SK-N-SH (cell line): ENCODE measurements around the gene CHST1. TPM values are rescaled to one million over a fixed set of nuclear protein-coding genes. Genes with fewer than 3 reads are reported as not detected.

Experiments used
- CTCF ChIA-PET: fragments of 300-600, 350-600 bp; formaldehyde crosslinking; extraction: SDS; loops from one replicate; lab custom pipeline; 2021; lab: Yijun Ruan, JAX
- POLR2A ChIA-PET: fragments of 350-600 bp; sonication (Branson Sonifier 250); formaldehyde crosslinking; extraction: SDS; loops from one replicate; lab custom pipeline; 2020; ENCODE audit warnings: antibody characterized with exemption, inconsistent platforms; lab: Yijun Ruan, JAX
- DNase-seq: peaks from one replicate; pipeline ENCODE4 v3.0.0; 2012
- H2AFZ ChIP-seq: fragments of 200-600 bp; sonication (generic); 2 replicates; pipeline ENCODE4 v1.8.1; 2016; ENCODE audit warnings: antibody characterized with exemption, mild to moderate bottlenecking, low read depth
- H3F3A ChIP-seq: fragments of 200-600 bp; sonication (generic); replicated peaks from 2 replicates; pipeline ENCODE3; 2016; ENCODE audit warnings: antibody characterized with exemption, mild to moderate bottlenecking; ENCODE audit not compliant: insufficient read depth
- H3K27ac ChIP-seq, 2 experiments: fragments of 200-500 bp in 1 of 2; fragments of 200-600 bp in 1 of 2; sonication (Bioruptor generic) in 1 of 2; sonication (generic), shearing (Covaris generic) in 1 of 2; 2 replicates each; pipeline versions ENCODE4 v1.5.1 to v1.6.1; 2014 to 2016; ENCODE audit warnings: low read depth in 2 of 2, inconsistent platforms in 1 of 2, low read length in 1 of 2, mild to moderate bottlenecking in 1 of 2, mixed read lengths in 1 of 2
- H3K27me3 ChIP-seq: fragments of 200-600 bp; sonication (generic), shearing (Covaris generic); 2 replicates; pipeline ENCODE4 v1.6.1; 2016; ENCODE audit warnings: mixed run types; ENCODE audit not compliant: insufficient read depth
- H3K36me3 ChIP-seq, 2 experiments: fragments of 200-500 bp in 1 of 2; fragments of 200-600 bp in 1 of 2; sonication (Bioruptor generic) in 1 of 2; sonication (generic) in 1 of 2; replicated peaks in 1 of 2; 2 replicates each; pipeline versions ENCODE3 to v1.5.1; 2014 to 2016; ENCODE audit warnings: low read length in 1 of 2, mild to moderate bottlenecking in 1 of 2; ENCODE audit not compliant: insufficient read depth in 2 of 2, control insufficient read depth in 1 of 2
- H3K4me1 ChIP-seq, 2 experiments: fragments of 200-500 bp in 1 of 2; fragments of 200-600 bp in 1 of 2; sonication (Bioruptor generic) in 1 of 2; sonication (generic), shearing (Covaris generic) in 1 of 2; 2 replicates each; pipeline versions ENCODE4 v1.5.1 to v1.6.1; 2014 to 2016; ENCODE audit warnings: low read depth in 1 of 2, low read length in 1 of 2, mixed run types in 1 of 2; ENCODE audit not compliant: insufficient read depth in 2 of 2, control insufficient read depth in 1 of 2
- H3K4me2 ChIP-seq: fragments of 200-600 bp; sonication (generic), shearing (Covaris generic); 2 replicates; pipeline ENCODE4 v1.6.1; 2017; ENCODE audit warnings: mixed run types
- H3K4me3 ChIP-seq, 2 experiments: fragments of 200-500 bp in 1 of 2; fragments of 200-600 bp in 1 of 2; sonication (Bioruptor generic) in 1 of 2; sonication (generic), shearing (Covaris generic) in 1 of 2; 2 replicates each; pipeline versions ENCODE4 v1.5.1 to v1.8.1; 2014 to 2016; ENCODE audit warnings: low read depth in 2 of 2, inconsistent platforms in 1 of 2, low read length in 1 of 2, mild to moderate bottlenecking in 1 of 2, mixed read lengths in 1 of 2, moderate library complexity in 1 of 2
- H3K79me2 ChIP-seq: fragments of 200-600 bp; sonication (generic); 2 replicates; pipeline ENCODE4 v1.8.1; 2017; ENCODE audit warnings: mild to moderate bottlenecking; ENCODE audit not compliant: insufficient read depth
- H3K9ac ChIP-seq: fragments of 200-600 bp; sonication (generic); 2 replicates; pipeline ENCODE4 v1.6.1; 2017; ENCODE audit warnings: mixed run types
- H3K9me2 ChIP-seq: fragments of 200-600 bp; sonication (generic); 2 replicates; pipeline ENCODE4 v1.6.1; 2017; ENCODE audit warnings: mixed run types
- H3K9me3 ChIP-seq: fragments of 200-600 bp; sonication (generic); 2 replicates; pipeline ENCODE4 v1.6.1; 2017; ENCODE audit warnings: mixed run types, mild to moderate bottlenecking, moderate library complexity
- H4K20me1 ChIP-seq: fragments of 200-600 bp; sonication (generic); 2 replicates; pipeline ENCODE4 v1.6.1; 2017; ENCODE audit warnings: mild to moderate bottlenecking, mixed run types; ENCODE audit not compliant: insufficient read depth
- CHD2 ChIP-seq: fragments of 150-350 bp; IDR thresholded peaks from 2 replicates; pipeline ENCODE4 v1.6.1; 2018; ENCODE audit warnings: low read length; ENCODE audit not compliant: partially characterized antibody
- CTCF ChIP-seq: fragments of 200-600 bp; sonication (generic); IDR thresholded peaks from 2 replicates; pipeline ENCODE4 v1.6.1; 2017; ENCODE audit warnings: antibody characterized with exemption, mild to moderate bottlenecking, moderate library complexity
- ELF1 ChIP-seq: IDR thresholded peaks from 2 replicates; pipeline ENCODE4 v1.4.0; 2012
- EZH2phosphoT487 ChIP-seq: fragments of 200-600 bp; sonication (generic); IDR thresholded peaks from 2 replicates; pipeline ENCODE4 v1.6.1; 2017; ENCODE audit warnings: low read depth, mixed run types, mild to moderate bottlenecking, antibody characterized with exemption, moderate library complexity, borderline replicate concordance
- GATA2 ChIP-seq: sonication (generic); formaldehyde crosslinking; IDR thresholded peaks from 2 replicates; pipeline ENCODE4 v1.5.0; 2020; ENCODE audit warnings: mild to moderate bottlenecking, missing genetic modification reagents
- IRF3 ChIP-seq: fragments of 150-350 bp; IDR thresholded peaks from 2 replicates; pipeline ENCODE4 v1.6.1; 2016; ENCODE audit warnings: mild to moderate bottlenecking, low read depth, low read length
- JUND ChIP-seq: IDR thresholded peaks from 2 replicates; pipeline ENCODE4 v1.4.0; 2012
- MAX ChIP-seq: IDR thresholded peaks from 2 replicates; pipeline ENCODE4 v1.4.0; 2012; ENCODE audit warnings: low read depth
- MEF2A ChIP-seq: IDR thresholded peaks from 2 replicates; pipeline ENCODE4 v1.4.0; 2012; ENCODE audit warnings: low read depth, borderline replicate concordance
- NFIC ChIP-seq: IDR thresholded peaks from 2 replicates; pipeline ENCODE4 v1.4.0; 2012; ENCODE audit warnings: borderline replicate concordance
- POLR2AphosphoS5 ChIP-seq: IDR thresholded peaks from 2 replicates; pipeline ENCODE4 v1.6.1; 2012; ENCODE audit warnings: low read depth, low read length
- RCOR1 ChIP-seq: fragments of 150-350 bp; IDR thresholded peaks from 2 replicates; pipeline ENCODE4 v1.6.1; 2017; ENCODE audit warnings: antibody characterized with exemption, low read length
- RFX5 ChIP-seq: IDR thresholded peaks from 2 replicates; pipeline ENCODE4 v1.6.1; 2012; ENCODE audit warnings: mild to moderate bottlenecking, improper control_type of control experiment, low read length
- RXRA ChIP-seq: IDR thresholded peaks from 2 replicates; pipeline ENCODE4 v1.4.0; 2012; ENCODE audit warnings: low read depth, mild to moderate bottlenecking, borderline replicate concordance
- SIN3A ChIP-seq: IDR thresholded peaks from 2 replicates; pipeline ENCODE4 v1.6.1; 2012; ENCODE audit warnings: low read depth, mild to moderate bottlenecking, low read length, moderate library complexity, borderline replicate concordance
- SMC3 ChIP-seq: IDR thresholded peaks from 2 replicates; pipeline ENCODE4 v1.6.1; 2012; ENCODE audit warnings: low read depth, low read length, improper control_type of control experiment
- TCF12 ChIP-seq: IDR thresholded peaks from 2 replicates; pipeline ENCODE4 v1.4.0; 2012
- TEAD4 ChIP-seq: IDR thresholded peaks from 2 replicates; pipeline ENCODE4 v1.4.0; 2012; ENCODE audit warnings: mild to moderate bottlenecking, borderline replicate concordance; ENCODE audit not compliant: insufficient read depth
- USF2 ChIP-seq: fragments of 150-350 bp; IDR thresholded peaks from 2 replicates; pipeline ENCODE4 v1.6.1; 2017; ENCODE audit warnings: antibody characterized with exemption, low read length, low read depth, borderline replicate concordance
- YY1 ChIP-seq: IDR thresholded peaks from 2 replicates; pipeline ENCODE4 v1.4.0; 2012; ENCODE audit warnings: low read depth, mild to moderate bottlenecking
- ZBTB33 ChIP-seq: IDR thresholded peaks from 2 replicates; pipeline ENCODE4 v1.4.0; 2012; ENCODE audit warnings: low read depth, borderline replicate concordance
- WGBS: methylation state at CpG from one replicate; pipeline ENCODE4 v1.1.6; 2017; ENCODE audit warnings: low lambda C conversion rate; 5-methylcytosine and 5-hydroxymethylcytosine counted together
- polyA plus RNA-seq, 3 experiments: library from polyadenylated mRNA; depleted of rRNA; stranded (reverse); fragments of >200 nt; gene quantifications; 2 replicates each; pipeline ENCODE4 v1.2.3, GENCODE V29; 2012

Gene CHST1
- polyA plus RNA-seq, 1 of the 3 experiments (the other 2 are of a cell fraction) = 4.9 TPM

- TF ChIP-seq TEAD4 = no peak
Measured at GRCh38 chr11:45685964-45686537, 20.6 kb upstream of the CHST1 start (continued).

- 47% methylated on average over 5 of the region's 6 CpGs for WGBS
- Histone ChIP-seq H3K4me1 (peaks cover 0 to 17% of the 10 kb centered on the region in 2 experiments; a peak in 2 of 4 replicates), H3K9ac (no peak overlapping the region), H4K20me1 (no peaks in the 10 kb centered on the region), H3K9me3 (no peaks in the 10 kb centered on the region), H3K9me2 (no peaks in the 10 kb centered on the region), H3K27ac (no peak overlapping the region), H3F3A (no peaks in the 10 kb centered on the region), H3K79me2 (no peaks in the 10 kb centered on the region), H3K4me3 (no peak overlapping the region), H2AFZ (no peak overlapping the region), H3K27me3 (peaks cover 15% of the 10 kb centered on the region; the same call in 1 of the 2 replicates), H3K4me2 (no peak overlapping the region), H3K36me3 (no peaks in the 10 kb centered on the region)
- ChIA-PET POLR2A (no interaction called here), CTCF (interaction anchor here (1.0 to 2.6 kb wide), 3 partner anchors 87 to 314 kb away, joined by 3 to 11 read pairs (median 3); no protein-coding TSS in a partner anchor)
- TF ChIP-seq GATA2 (CRISPR knock-in tag) = no peak
- TF ChIP-seq RXRA = no peak
- no peak for TF ChIP-seq EZH2phosphoT487
- no peak for TF ChIP-seq IRF3
- TF ChIP-seq NFIC = no peak
- TF ChIP-seq ELF1 = no peak
- TF ChIP-seq SMC3 = no peak
- TF ChIP-seq MEF2A = no peak
- TF ChIP-seq CTCF = no peak
- TF ChIP-seq MAX = no peak
- no peak for TF ChIP-seq POLR2AphosphoS5
- no peak for TF ChIP-seq RFX5
- no peak for TF ChIP-seq RCOR1
- no peak for TF ChIP-seq ZBTB33
- no peak for TF ChIP-seq SIN3A
- no peak for TF ChIP-seq JUND
- no peak for TF ChIP-seq YY1
- no peak for TF ChIP-seq CHD2
- no peak for TF ChIP-seq TCF12
- no peak for TF ChIP-seq USF2
- DNase-seq = no peak
Measured at GRCh38 chr11:45684440-45684839, 19.0 kb upstream of the CHST1 start.
